Superior temporal gyrus (tissue), 1 donor: Measurements from ENCODE around the gene PSMB5.

ENCODE experiments used
- DNase-seq: peaks from one replicate; pipeline ENCODE4 v3.0.0-alpha.2; 2016; ENCODE audit errors: extremely low spot score

The PSMB5 gene

DNA sequence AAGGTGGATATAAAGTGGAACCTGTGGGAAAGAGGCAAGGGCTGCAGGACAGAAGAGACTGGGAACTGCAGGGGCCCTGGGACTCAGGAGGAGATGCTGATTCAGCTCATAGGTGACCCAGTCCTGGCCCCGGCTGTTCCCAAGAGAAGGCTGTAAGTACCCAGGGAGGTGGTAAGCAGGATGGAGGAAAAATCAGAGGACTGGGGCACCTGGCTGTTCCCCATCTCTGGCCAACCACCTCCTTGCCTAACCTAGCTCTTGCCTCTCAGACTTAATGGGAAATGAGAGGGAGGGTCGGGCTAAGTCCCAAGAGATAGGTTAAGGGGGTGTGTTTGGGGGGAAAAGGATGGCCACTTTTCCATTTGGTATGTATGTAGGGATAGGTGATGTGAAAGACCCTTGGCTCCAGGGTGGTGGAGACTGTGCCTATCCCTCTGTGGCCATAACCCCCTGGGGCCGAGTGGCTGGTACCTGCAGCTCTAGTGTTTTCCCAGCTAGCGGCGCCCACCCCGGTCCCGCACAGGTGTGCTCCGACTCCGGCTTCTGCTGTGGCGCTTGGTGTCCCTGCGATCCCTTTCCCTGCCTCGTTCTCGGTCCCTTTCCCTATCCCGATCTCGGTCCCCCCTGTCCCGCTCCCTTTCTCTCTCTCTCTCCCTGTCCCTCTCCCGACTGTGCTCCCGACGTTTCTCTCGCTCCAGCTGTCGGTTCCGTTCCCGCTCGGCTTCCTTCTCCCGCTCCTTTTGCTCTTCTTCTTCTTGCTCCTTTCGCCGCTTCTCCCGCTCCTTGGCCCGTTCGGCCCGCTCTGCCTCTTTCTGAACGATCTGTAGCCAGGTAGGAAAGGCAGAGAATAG is 24.2 kb upstream of the PSMB5 start:
- DNase-seq, result no peak

DNA sequence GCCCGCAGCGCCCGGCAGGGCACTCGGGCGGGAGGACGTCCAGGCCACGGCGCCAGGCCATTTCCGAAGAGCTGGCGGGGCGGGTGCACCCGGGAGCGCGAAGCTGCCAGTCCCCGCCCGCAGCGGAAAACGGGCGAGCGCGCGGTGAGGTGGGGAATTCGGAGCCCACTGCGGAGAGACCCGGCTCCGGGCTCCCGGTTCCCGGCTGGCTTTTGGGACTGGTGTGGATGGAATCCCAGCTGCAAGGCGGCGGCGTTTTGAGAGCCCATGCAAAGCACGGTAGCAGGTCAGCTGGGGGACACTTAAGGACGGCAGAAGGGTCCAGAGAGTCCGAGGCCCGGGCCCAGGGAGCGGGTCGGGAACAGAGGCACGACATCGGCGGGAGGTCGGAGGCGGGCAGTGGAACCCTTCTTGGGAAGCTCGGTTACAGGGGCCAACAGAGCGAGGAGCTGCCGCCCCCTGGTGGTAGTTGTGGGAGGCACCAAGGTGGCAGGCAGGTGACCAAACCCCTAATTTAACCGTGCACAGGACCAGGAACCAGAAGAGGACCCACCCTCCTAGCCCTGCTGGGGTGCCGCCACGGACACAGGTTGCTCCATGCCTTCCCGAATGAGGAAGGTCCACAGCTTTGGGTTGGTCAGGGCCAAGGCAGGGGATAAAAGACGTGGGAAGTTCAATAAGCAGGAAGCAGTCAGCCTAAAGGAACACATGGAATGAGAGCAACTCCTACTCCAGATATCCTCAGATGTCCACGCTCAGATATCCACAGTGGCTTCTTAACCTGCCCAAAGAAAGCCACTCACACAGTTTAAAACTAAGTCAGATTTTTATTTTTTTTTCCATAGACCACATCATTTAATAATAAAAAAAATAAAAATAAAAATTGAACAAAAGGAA is 23.3 kb upstream of the PSMB5 start:
- peak; percentile 89 for DNase-seq

DNA sequence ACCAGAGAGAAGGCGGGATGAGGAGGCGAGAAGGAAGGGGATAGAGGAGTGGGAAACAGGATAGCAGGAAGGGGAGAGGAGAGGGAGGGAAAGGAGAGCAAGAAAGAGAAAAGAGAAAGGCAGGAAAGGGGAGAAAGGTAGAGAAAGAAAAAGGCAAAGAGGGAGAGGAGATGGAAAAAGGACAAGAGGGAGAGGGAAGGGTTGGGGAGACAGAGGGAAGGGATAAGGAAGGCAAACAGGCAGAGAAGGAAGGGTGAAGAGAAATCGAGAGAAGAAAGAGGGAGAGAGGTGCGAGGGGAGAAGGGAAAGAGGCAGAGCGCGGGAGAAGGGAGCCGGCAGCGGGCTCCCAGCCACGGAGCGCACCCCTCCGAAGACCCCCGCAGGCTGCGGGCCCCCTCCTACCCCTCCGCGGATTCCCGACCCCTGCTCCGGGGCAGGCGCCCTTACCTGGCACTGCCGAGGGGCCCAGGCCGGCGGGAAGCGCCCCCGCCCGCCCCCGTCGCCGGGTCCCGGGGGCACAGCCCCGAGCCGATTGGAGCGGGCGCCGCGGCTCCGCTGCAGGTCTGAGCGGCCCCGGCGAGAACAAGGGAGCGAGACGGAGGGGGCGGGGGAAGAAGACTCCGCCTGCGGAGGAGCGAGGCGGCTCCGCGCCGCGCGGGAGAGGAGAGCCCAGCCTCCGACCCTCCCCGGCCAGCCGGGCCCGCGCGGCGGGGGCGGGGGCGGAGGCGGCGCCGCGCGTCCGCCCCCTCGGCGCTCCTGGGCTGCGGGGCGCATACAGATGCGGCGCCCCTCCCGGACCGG is 22.5 kb upstream of the PSMB5 start, which contains the start of gene CDH24:
TSS of gene CDH24 (minus strand) at position 565 of the 801 bp plus-strand sequence. CDS start 1,787 bp downstream, outside the sequence.
- no peak for DNase-seq

DNA sequence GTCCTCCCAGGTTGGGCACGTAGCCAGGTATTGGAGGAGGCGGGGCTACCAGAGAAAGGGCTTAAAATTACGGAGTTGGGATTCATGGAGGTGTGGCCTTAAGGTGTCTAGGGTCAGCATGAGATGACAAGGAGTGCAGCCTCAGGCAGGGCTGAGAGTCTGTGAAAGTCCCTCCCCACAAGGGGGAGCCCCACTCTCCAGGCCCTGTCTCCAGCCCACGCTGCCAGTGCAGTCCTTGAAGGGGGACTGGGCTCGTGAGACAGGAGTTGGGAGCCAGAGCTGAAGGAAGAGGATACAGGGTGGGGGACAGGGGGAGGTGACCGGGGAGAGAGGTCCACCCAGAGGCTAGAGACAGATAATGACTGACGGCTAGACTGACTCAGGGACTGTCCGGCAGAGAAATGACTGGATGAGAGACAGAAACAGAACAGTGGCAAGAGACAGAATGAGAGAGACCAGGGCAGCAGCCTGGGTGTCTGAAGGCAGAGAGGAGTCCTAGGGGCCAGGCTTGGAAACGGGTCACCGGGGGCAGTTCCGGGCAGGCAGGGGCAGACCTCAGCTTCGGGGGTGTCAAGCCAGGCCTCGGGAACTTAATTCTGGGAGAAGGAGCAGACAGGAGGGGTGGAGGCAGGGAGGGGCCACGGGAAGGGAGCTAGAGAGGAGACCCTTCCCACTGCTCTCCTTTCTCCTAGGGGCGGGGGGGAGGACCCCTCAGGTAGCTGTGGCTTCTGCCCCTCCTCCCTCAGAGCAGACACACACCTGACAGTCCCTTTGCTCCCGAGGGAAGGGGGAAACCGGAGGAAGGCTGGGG is 21.6 kb upstream of the PSMB5 start:
- DNase-seq, result no peak

DNA sequence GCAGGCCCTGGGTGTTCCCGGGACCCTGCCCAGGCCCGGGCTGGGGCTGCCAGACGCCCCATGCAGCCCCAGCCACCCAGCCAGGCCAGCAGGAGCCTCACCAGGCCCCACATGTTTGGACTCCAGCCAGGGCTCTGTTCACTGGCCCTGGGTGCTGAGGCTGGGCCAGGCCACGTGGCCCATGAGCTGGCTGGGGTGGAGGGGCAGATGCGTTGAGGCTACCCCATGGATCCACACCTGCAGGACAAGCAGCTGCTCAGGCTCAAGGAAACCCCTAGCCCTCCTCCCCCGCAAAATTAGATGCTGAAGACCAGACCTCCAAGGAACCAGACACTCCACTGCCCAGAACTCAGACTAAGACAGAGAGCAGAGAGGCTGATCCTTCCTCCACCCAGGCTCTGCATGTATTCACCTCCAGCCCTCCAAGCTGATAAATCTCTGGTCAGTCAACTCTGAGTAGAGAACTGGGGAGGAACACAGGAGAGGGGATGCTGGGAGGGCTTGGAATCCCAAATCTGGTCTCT is 21.0 kb upstream of the PSMB5 start:
- DNase-seq, result no peak

DNA sequence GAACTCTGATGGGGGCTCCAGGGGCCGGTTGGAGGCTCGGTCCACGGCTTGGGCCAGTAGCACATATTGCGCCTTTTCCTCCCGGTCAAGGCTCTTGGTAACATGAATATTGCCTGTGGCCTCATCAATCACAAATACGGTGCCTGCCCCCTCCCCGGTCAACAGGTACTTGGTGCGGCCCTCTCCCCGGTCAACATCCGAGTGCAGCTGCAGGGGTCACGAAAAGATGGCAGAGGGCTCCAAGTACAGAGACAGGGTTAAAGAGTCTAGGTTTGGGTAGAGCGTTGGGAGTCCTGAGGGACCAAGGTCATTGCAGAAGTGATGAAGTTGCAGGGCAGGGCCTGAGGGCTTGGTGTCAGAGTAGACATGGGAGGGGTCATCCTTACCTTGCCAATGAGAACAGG is 20.4 kb upstream of the PSMB5 start:
- no peak for DNase-seq

DNA sequence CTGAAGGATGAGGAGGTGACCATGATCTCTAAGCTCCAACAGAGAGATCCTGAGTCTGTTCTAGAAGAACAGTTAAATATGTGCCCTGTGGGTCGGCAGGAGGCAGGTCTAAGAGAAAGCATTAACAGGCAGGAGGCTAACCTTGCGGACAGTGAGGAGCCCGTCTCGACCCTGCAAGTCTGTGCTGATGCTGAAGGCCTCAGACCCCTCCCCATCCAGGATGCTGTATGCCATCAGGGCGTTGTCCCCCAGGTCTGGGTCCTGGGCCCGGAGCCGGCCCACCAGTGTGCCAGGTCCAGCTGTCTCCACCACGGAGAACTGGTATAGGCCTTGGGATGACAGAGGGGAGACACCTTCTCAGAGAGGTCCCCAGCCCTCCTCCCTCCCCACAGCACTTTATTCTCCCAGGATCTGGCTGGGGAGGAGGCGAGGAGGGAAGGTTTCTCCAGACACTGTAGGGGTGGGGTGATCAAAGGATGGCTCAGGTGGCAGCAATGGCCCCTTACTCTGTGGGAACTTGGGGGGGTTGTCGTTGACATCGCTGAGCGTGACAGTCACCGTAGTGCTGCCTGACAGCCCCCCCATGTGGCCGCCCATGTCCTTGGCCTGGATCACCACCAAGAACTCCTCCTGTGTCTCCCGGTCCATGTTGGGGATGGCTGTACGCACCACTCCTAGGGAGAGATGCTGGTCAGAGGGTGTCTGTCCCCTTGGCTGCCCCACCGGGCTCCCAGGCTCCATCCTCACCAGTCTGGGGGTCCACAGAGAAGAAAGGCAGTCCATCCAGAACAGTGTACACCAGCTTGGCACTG is 19.5 kb upstream of the PSMB5 start:
- DNase-seq, result no peak

DNA sequence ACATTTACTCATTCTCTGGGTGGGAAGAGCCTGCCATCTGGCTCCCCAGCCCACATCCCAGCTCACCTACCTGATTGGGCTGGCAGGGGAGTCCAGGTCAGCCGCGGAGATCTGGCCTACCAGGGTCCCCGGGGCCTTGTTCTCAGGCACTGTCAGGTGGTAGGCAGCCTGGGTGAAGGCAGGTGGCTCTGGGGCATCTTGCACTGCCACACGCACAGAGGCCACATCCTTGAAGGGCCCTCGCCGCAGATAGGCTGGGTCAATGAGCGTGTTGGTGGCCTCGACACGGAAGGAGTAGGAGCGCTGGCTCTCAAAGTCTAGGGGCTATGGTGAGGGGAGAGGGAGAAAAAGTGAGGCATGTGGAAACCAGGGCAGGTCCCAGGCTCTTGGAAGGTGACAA is 18.7 kb upstream of the PSMB5 start:
- DNase-seq, result no peak

DNA sequence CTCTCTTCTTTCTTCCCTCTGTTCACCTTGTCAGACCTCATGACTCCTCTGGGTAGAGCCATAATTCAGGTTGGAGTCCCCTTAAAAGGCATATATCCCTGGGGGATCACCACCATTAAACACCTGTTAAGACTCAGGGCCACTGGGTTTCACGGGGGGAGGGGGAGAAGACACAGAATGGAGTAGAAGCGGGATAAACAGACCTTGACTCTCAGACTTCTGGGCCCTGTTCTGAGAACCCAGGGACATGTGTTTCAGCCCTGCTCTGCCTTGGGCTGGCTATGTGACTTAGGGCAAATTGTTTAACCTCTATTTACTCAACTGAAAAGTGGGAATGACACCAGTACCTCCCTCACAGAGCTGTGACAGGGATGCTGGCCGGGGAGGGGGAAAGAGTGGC is 18.0 kb upstream of the PSMB5 start:
- no peak for DNase-seq

DNA sequence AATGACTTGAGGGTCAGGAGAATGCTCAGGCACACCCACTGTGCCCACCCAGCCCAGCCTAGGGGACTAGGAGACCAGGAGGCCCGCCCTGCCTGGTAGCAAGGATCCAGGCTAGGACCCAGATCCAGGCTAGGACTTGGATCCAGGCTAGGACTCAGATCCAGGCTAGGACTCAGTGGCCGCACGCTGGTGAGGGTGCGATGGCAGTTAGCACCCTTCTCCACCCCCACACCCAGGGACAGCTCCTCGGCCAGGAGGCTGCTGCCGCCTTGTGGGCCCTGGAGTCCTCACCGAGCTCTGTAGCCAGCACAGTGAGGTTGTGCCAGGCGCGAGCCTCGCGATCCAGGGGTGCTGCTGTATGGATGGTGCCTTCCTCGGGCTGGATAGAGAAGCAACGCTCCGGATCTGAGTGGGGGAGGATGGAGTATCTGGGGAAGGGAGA is 17.5 kb upstream of the PSMB5 start:
- DNase-seq, result no peak

DNA sequence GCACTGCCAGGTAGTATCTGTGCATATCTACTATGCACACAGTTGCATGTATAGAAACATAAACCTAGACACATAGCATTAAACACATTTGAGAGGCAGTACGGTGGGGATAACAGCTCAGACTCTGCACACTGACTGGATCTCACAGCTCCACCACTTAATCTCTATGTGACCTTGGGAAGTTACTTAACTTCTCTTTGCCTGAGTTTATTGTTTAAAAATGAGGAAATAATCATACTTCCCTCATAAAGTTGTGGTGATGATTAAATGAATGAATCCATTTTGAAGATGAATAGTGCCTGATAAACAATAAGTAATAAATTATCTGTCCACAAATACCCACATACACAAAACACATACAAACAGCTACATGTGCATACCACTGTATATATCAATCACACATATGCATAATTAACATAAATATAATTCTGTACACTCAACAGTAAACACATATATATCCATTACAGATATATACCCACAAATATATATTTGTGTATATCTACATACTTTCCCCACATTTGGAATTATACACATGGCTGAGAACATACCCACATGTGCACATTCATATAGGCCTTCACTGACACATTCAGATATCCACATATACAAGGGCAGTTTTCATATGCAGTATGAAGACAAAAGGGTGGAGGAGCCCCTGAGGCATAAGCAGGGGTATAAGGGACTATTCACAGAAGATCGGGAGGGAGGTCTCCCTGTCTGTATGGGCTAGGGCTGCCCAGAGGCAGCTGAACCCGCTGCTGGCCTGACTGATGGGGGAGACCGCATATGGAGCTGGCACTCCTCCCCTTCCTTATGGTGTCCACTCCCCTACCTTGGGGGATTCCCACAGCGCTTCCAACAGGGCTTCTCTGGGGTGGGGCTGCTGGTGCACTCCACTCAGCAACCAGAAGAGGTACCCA is 16.7 kb upstream of the PSMB5 start:
- DNase-seq, result no peak

DNA sequence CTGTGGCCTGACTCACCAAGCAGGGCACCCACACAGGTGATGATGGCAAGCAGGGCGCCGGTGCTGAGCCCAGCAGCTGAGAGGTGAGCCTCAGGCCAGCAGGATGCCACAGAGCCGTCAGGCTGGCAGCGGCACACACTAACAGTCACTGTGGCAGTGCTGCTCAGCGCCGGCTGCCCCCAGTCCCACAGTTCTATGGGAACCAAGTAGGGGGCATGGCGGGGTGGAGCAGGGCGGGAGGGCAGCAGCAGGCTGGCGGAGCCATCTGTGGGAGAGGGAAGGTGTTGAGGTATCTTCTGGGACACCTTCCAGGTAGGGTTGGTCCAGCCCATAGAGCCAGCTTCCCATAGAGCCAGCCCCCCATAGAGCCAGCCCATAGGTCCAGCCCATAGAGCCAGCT is 14.3 kb upstream of the PSMB5 start:
- DNase-seq, result no peak

DNA sequence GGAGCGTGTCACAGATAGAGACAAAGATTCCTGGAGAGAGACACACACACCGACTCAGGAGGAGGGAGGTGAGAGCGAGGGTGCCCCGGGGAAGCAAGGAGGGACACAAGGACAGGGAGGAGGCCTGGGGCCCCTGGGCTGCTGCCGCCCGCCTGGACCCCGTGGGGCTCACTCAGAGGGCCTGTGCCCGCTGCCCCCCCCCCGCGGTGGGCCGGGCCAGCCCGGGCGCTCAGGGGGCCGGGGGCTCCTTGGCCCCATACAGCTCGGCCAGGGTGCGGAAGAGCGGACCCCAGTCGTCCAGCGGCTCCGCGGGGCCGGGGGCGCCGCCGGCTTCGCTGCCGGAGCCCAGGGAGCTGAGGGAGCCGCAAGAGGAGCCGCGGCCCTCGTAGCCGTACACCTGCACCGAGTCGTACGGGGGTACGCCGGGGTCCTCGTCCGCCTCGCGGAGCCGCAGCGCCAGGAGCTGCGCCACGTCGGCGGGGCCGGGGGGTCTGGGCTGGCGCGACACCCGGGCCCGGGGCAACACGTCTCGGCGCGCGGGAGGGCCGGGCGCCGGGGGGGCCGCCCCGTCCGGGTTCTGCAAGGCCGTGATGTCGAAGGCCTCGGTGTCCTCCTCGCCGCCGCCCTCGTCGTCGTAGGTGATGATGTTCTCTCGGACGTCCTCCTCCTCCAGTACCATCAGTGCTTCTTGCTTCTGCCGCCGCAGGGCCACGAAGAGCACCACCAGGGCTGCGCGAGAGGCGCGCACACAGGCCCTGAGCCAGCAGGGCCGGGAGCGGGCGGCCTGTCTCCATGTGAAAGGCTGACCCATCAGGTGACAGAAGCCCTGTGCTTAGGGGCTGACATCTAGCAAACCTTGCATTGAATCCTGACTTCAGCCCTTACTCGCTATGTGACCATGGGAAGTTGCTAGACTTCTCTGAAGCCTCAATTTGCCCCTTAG is 13.3 kb upstream of the PSMB5 start:
- DNase-seq, result no peak

DNA sequence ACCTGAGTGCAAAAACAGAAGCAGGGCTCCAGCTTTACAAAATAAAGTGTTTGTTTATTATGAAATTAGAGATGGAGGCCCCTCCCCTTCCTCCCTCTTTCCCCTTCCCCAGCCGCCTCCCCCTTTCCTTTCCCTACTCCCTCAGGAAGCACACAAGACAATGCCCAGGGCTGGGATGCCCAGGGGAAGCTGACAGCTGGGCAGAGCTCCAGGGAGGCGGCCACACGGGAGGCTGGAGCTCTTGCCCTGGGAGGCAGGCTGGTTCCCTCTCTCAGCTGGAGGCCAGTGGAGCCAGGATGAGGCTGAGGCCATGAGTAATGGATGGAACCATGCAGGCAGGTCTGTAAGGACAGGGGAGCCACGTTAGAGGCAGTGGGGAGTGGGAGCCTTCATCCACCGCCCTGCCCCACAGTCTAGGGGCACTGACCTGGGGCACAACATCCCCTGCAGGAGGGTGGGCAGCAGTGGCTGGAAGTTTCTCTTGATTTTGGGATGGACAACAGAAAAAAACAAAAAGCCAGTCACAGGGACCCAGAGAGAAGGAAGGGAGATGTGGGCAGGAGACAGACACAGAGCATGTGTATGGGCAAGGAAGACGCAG is 12.4 kb upstream of the PSMB5 start:
- no peak for DNase-seq

DNA sequence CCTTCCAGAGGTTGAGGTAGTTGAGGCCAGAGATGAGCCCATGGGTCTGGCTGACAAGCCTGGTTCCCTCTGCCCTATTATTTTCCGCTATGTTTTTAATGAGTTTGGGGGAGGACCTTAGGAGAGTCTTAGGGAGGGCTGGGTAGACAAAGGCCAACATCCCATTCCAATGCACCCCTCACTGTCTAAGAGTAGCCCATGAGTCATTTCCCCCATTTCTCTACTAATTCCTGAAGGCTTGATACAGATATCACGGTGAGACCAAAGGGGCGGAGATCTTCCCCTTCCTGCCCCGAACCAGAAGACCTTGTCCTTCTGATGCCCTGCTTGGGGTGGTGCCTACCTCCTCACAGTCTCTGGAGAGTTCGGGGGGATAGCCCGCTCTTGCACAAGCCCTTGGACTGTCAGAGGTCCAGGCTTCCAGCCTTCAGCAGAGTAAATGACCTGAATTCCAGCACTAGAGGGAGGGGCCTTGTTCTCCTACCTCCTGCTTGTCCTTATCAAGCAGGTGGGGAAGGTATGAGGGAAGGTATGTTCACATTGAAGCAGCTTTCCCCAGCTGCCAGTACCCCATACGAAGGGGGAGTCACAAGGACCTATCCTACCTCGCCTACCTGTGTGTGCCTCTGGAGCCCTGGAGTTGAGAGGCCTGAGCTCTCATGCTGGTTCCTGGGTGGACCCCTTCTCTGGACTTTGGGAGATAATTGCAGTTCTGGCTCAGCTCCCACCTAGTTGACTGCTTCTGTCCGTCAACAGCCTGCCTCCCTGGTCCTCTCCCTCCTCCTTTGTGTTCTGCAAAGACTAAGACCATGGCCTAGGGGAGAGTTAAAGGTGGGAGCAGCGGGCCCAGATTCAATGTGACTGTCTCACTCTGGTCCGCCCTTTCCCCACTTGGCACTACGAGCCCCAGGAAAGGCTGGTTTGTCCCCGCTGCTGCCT is 11.0 kb upstream of the PSMB5 start:
- DNase-seq, result no peak

DNA sequence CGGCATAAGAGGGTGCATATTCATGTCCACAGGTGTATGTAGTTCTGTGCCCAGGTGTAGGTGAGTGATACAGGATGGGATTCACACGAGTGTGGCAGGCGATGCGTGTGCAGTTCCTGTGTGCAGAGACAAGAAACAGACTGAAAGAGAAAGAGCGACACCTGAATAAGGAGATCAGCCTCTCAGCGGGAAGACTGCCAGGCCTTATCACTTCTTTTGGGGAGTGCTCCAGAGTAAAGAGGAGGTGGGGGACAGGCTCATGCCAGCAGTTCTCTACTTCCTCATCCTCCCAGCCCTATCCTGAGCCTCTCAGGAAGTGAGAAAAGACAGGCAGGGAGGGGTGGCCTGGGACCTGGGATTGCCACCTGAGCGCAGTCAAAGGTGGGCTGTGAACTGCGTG is 10.1 kb upstream of the PSMB5 start:
- DNase-seq, result no peak
